ENCODE data around the gene USHBP1. TPM values are rescaled to one million over a fixed set of nuclear protein-coding genes. Genes with fewer than 3 reads are reported as not detected.

The USHBP1 gene
- total RNA-seq, 1 donor from 2014 or later, result 20.4 TPM

- TF ChIP-seq POLR2A (IDR thresholded peaks at IDR 0.05), result no peak
- peak; percentile 95 to 98 for TF ChIP-seq POLR2AphosphoS5 (IDR thresholded peaks at IDR 0.05; ENCODE audit: insufficient read depth in 1 of 2, low read depth in 1 of 2)
- peak in 2 of 3 experiments; percentile 58 to 80 for TF ChIP-seq CTCF (IDR thresholded peaks at IDR 0.05)
- no peaks in the 10 kb centered on the region for H3K27me3 ChIP-seq
- no peaks in the 10 kb centered on the region for H3K36me3 ChIP-seq
- peak within 1 kb of the TSS; percentile 92 for H3K27ac ChIP-seq
- DNase-seq (ENCODE audit: extremely low spot score in 2 of 2), result peak; percentile 98 to 99
- no peaks in the 10 kb centered on the region for H3K9me3 ChIP-seq
- H3K4me1 ChIP-seq, result peaks cover 61% of the 10 kb centered on the region
- H3K4me3 ChIP-seq, result peak within 1 kb of the TSS; percentile 64 to 69
- intact Hi-C loops (cut with DNase I), result no loop called here
Observed at GRCh38 chr19:17305517-17306284, 41.2 kb upstream of the USHBP1 start, which contains the start of gene MRPL34. Gene MRPL34, plus strand, starts transcription at chr19:17305872. Its CDS starts 21 bp downstream, at chr19:17305893.

- intact Hi-C loops (cut with DNase I), result no loop called here
- no peak for DNase-seq (ENCODE audit: extremely low spot score in 2 of 2)
- TF ChIP-seq POLR2AphosphoS5 (IDR thresholded peaks at IDR 0.05; ENCODE audit: insufficient read depth in 1 of 2, low read depth in 1 of 2) (no peak), CTCF (IDR thresholded peaks at IDR 0.05) (no peak), POLR2A (IDR thresholded peaks at IDR 0.05) (no peak)
- Histone ChIP-seq H3K27me3 (no peaks in the 10 kb centered on the region), H3K27ac (peak overlapping the region; percentile 92), H3K9me3 (no peaks in the 10 kb centered on the region), H3K4me1 (peaks cover 56% of the 10 kb centered on the region), H3K4me3 (peak overlapping the region; percentile 64 to 69), H3K36me3 (no peaks in the 10 kb centered on the region)
Observed at GRCh38 chr19:17305216-17305516, 40.6 kb upstream of the USHBP1 start.

- H3K4me1 ChIP-seq, result peaks cover 51% of the 10 kb centered on the region
- H3K36me3 ChIP-seq, result no peaks in the 10 kb centered on the region
- no peaks in the 10 kb centered on the region for H3K27me3 ChIP-seq
- no peaks in the 10 kb centered on the region for H3K9me3 ChIP-seq
- no peak for TF ChIP-seq CTCF (IDR thresholded peaks at IDR 0.05)
- TF ChIP-seq POLR2A (IDR thresholded peaks at IDR 0.05), result no peak
- TF ChIP-seq POLR2AphosphoS5 (IDR thresholded peaks at IDR 0.05; ENCODE audit: insufficient read depth in 1 of 2, low read depth in 1 of 2), result no peak
- DNase-seq (ENCODE audit: extremely low spot score in 2 of 2), result no peak
- peak overlapping the region; percentile 92 for H3K27ac ChIP-seq
- peak overlapping the region in 1 of 2 donors; percentile 69 for H3K4me3 ChIP-seq
- intact Hi-C loops (cut with DNase I), result no loop called here
Observed at GRCh38 chr19:17304386-17305215, 40.1 kb upstream of the USHBP1 start.

- intact Hi-C loops (cut with DNase I), result no loop called here
- Histone ChIP-seq H3K4me1 (peaks cover 51% of the 10 kb centered on the region), H3K36me3 (no peaks in the 10 kb centered on the region), H3K27me3 (no peaks in the 10 kb centered on the region), H3K9me3 (no peaks in the 10 kb centered on the region), H3K27ac (peak overlapping the region; percentile 92), H3K4me3 (peak overlapping the region in 1 of 2 donors; percentile 89)
- TF ChIP-seq POLR2A (IDR thresholded peaks at IDR 0.05), result no peak
- no peak for TF ChIP-seq CTCF (IDR thresholded peaks at IDR 0.05)
- TF ChIP-seq POLR2AphosphoS5 (IDR thresholded peaks at IDR 0.05; ENCODE audit: insufficient read depth in 1 of 2, low read depth in 1 of 2), result no peak
- DNase-seq (ENCODE audit: extremely low spot score in 2 of 2), result no peak
Observed at GRCh38 chr19:17303940-17304267, 39.4 kb upstream of the USHBP1 start.

All from vagina (tissue), 2 donors.